Right atrium auricular region (tissue), 2 donors: ENCODE data around the gene YLPM1. TPM values are rescaled to one million over a fixed set of nuclear protein-coding genes. Genes with fewer than 3 reads are reported as not detected.

Experiments
- DNase-seq: peaks from one replicate; pipeline ENCODE4 v3.0.0-alpha.2; 2019; ENCODE audit warnings: low spot score
- H3K27ac ChIP-seq, 2 donors: fragments of 200-600 bp; sonication (generic); 1 replicate in 1 of 2; 2 replicates in 1 of 2; pipeline ENCODE4 v1.5.1; 2016 to 2019
- H3K27me3 ChIP-seq, 2 donors: fragments of 200-600 bp; sonication (generic); one replicate each; pipeline versions ENCODE4 v1.5.1 to v1.6.0; 2017 to 2019
- H3K36me3 ChIP-seq: fragments of 200-600 bp; sonication (generic); one replicate; pipeline ENCODE4 v1.5.1; 2016
- H3K4me1 ChIP-seq, 2 donors: fragments of 200-600 bp; sonication (generic); one replicate each; pipeline versions ENCODE4 v1.5.1 to v1.6.0; 2017 to 2019
- H3K4me3 ChIP-seq, 2 donors: fragments of 200-600 bp; sonication (generic); 1 replicate in 1 of 2; 2 replicates in 1 of 2; pipeline ENCODE4 v1.5.1; 2017 to 2019; ENCODE audit warnings: mild to moderate bottlenecking in 1 of 2, moderate library complexity in 1 of 2
- H3K9me3 ChIP-seq, 2 donors: fragments of 200-600 bp; sonication (generic); one replicate each; pipeline ENCODE4 v1.5.1; 2019
- total RNA-seq, 2 donors: library from RNA; depleted of rRNA; stranded (reverse); fragments of >200 nt; gene quantifications; one replicate each; pipeline ENCODE4 v1.1.0, GENCODE V29; 2016
- TF ChIP-seq, protein P1 (sequence below), 2 donors: fragments of 200-600 bp; sonication (generic); IDR thresholded peaks; one replicate each; pipeline ENCODE4 v1.5.1; 2019; ENCODE audit warnings: antibody characterized with exemption in 2 of 2

The YLPM1 gene
- total RNA-seq, 2 donors from 2014 or later: 23.6 to 25.3 TPM

DNA sequence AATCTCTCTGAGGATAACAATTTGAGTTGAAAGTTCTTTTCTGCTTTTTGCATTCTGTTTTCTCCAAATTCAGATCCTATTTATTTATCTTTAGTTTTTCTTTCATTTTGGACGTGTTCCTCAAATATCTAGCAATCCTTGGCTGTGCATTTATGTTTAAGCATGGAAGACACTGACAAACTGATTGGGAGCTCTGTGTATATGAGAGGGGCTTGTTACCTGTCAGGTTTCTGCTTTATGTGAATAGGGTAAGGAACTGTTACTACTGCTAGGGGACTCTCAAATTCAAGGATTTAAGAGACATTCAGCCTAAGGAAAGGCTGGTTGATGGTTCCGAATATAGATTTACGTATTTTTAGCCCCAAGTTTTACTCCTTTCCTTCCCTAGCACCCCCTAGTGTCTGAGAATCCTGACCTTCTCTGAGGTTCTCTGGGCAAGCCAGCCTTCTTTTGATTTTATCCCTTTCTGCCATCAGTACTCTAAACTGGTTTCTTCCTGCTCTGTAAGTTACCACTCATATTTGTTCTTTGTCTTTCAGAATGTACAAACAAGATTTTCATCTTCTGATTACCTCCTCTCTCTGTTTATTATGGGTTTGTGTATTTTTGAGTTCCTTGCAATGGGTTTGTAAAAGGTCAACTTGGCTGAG is 30.5 kb downstream of the YLPM1 start:
- H3K4me3 ChIP-seq: no peak overlapping the region
- DNase-seq: no peak
- peaks cover 8% of the 10 kb centered on the region for H3K36me3 ChIP-seq
- H3K27ac ChIP-seq: no peak overlapping the region
- TF ChIP-seq, protein P1, sequence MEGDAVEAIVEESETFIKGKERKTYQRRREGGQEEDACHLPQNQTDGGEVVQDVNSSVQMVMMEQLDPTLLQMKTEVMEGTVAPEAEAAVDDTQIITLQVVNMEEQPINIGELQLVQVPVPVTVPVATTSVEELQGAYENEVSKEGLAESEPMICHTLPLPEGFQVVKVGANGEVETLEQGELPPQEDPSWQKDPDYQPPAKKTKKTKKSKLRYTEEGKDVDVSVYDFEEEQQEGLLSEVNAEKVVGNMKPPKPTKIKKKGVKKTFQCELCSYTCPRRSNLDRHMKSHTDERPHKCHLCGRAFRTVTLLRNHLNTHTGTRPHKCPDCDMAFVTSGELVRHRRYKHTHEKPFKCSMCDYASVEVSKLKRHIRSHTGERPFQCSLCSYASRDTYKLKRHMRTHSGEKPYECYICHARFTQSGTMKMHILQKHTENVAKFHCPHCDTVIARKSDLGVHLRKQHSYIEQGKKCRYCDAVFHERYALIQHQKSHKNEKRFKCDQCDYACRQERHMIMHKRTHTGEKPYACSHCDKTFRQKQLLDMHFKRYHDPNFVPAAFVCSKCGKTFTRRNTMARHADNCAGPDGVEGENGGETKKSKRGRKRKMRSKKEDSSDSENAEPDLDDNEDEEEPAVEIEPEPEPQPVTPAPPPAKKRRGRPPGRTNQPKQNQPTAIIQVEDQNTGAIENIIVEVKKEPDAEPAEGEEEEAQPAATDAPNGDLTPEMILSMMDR (IDR thresholded peaks at IDR 0.05): peak in 1 of 2 donors; percentile 43
- no peaks in the 10 kb centered on the region for H3K9me3 ChIP-seq
- peaks cover 0 to 23% of the 10 kb centered on the region in 2 donors for H3K4me1 ChIP-seq
- H3K27me3 ChIP-seq: no peaks in the 10 kb centered on the region

DNA sequence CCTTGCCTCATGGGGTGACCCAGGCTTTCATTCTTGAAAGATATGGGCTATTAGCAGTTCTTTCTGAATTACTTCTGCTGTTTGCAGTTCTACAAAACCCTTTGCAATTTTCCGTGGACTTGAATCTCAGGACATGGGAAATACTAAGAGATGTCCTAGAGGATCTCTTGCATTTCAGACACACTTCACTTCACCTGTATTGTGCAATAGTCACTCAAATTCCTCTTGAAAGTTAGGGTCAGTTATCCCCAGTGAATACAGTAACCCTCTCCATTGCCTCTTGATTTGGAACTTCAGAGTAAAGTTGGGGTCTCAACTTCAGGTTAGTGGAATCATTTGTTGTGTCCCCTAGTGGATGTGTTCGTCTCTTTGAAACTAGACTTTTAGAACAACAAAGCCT is 31.8 kb downstream of the YLPM1 start:
- Histone ChIP-seq H3K9me3 (no peaks in the 10 kb centered on the region), H3K36me3 (peaks cover 8% of the 10 kb centered on the region), H3K27me3 (no peaks in the 10 kb centered on the region), H3K27ac (no peak overlapping the region), H3K4me1 (peaks cover 0 to 23% of the 10 kb centered on the region in 2 donors), H3K4me3 (no peak overlapping the region)
- no peak for DNase-seq
- TF ChIP-seq, protein P1 (IDR thresholded peaks at IDR 0.05): no peak

DNA sequence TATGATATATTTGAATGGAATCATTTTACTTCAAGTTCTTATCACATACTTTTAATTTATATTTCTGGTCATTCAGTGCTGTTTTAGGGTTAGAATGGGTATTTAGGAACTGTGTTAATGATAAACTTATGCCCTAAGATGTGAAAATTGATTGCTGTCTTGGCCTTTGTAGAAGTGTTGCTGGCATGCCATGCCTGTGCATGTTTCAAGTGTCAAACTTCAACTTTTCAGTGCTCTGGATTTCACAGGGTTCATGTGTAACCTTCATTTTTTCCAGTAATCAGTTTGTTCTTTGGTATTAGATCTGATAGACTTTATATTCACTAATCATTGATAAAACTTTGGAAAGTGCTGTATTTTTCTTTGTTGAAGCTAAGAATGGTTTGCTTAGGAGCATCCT is 36.6 kb downstream of the YLPM1 start:
- Histone ChIP-seq H3K4me1 (no peaks in the 10 kb centered on the region), H3K4me3 (no peak overlapping the region), H3K36me3 (peaks cover 33% of the 10 kb centered on the region), H3K9me3 (no peaks in the 10 kb centered on the region), H3K27me3 (no peaks in the 10 kb centered on the region), H3K27ac (no peak overlapping the region)
- no peak for DNase-seq
- TF ChIP-seq, protein P1 (IDR thresholded peaks at IDR 0.05): no peak

DNA sequence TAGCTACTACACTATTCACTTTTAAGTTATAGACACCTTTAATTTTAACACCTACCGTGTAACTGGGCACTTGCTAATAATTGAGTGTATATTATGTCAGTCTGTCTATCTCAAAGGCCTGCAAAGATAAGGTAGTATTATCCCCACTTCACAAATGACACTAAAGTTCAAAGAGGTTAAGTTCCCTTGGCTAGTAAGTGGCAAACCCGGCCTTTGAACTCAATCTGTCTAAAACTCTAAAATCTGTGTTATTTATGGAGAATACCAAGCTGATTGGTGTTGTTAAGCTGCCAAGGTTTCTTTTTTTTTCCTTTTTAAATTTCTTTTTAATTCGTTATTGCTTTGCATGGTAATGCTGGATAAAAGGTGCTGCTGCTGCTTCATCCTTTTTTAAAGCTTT is 37.7 kb downstream of the YLPM1 start:
- Histone ChIP-seq H3K4me1 (no peaks in the 10 kb centered on the region), H3K9me3 (no peaks in the 10 kb centered on the region), H3K36me3 (peaks cover 42% of the 10 kb centered on the region), H3K27me3 (no peaks in the 10 kb centered on the region), H3K4me3 (no peak overlapping the region), H3K27ac (no peak overlapping the region)
- TF ChIP-seq, protein P1 (IDR thresholded peaks at IDR 0.05): no peak
- DNase-seq: no peak

DNA sequence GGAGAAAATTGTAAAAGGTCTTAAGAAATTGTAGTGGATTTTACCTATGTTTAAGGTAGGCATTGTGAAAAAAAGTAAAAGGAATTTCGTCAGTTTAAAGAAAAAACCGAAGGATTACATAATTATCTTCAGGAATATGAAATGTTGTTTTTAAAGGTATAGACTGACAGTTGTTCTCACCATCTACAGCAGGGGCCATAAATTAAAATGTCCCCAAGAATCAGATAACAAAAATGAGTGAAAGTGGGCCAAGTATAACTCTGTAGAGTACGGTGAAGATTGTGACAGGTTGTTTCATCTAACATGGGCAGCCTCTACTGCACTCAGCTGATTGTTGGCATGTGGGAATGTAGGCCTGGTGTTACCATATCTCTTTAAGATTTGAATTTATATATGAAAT is 38.3 kb downstream of the YLPM1 start:
- TF ChIP-seq, protein P1 (IDR thresholded peaks at IDR 0.05): no peak
- Histone ChIP-seq H3K27me3 (no peaks in the 10 kb centered on the region), H3K36me3 (peaks cover 42% of the 10 kb centered on the region), H3K27ac (no peak overlapping the region), H3K4me3 (no peak overlapping the region), H3K9me3 (no peaks in the 10 kb centered on the region), H3K4me1 (no peaks in the 10 kb centered on the region)
- no peak for DNase-seq
